A549 (cell line): ENCODE measurements around the gene ATP2C2.

Source experiments
- ESRRA ChIP-seq: fragments of 150-350 bp; IDR thresholded peaks from 2 replicates; pipeline ENCODE4 v1.6.1; 2014; ENCODE audit warnings: mild to moderate bottlenecking, low read length, borderline replicate concordance
- RCOR1 ChIP-seq: fragments of 150-350 bp; IDR thresholded peaks from 2 replicates; pipeline ENCODE4 v1.6.1; 2014; ENCODE audit warnings: antibody characterized with exemption, low read length, low read depth
- ZFP36 ChIP-seq: fragments of 450-650 bp; IDR thresholded peaks from 2 replicates; pipeline ENCODE4 v1.6.1; 2014; ENCODE audit warnings: borderline replicate concordance; ENCODE audit not compliant: partially characterized antibody
- TF ChIP-seq, protein P1 (sequence below): fragments of >200 bp; sonication (Bioruptor Twin); formaldehyde crosslinking; IDR thresholded peaks from 3 replicates; pipeline ENCODE4 v1.5.1; 2016
- TF ChIP-seq, protein P2 (sequence below): IDR thresholded peaks from 2 replicates; pipeline ENCODE4 v1.6.1; 2012

DNA sequence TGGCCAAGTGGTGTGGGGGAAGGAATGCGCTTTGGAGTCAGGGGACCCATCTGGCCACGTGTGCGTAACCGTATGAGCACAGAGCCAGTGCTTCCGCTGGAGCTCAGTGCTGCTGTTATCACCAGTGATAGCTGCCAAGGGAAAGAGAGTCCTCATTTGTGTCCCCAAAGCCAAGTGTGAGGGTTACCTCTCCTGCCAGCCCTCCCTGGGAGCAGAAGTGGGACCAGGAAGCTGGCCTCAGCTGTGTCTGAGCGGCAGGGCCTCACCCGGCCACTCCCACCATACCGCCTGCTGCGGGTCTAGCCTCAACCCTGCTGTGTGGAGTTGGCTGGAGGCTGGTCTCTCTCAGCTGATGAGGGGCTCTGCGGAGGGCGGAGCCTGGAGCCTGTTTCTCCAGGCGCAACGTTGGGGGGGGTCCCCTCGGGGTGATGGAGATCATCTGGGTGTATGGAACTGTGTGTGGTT, 91.6 kb downstream of the ATP2C2 start:
- TF ChIP-seq ESRRA (no peak), RCOR1 (no peak), ZFP36 (no peak)
- TF ChIP-seq, protein P1, sequence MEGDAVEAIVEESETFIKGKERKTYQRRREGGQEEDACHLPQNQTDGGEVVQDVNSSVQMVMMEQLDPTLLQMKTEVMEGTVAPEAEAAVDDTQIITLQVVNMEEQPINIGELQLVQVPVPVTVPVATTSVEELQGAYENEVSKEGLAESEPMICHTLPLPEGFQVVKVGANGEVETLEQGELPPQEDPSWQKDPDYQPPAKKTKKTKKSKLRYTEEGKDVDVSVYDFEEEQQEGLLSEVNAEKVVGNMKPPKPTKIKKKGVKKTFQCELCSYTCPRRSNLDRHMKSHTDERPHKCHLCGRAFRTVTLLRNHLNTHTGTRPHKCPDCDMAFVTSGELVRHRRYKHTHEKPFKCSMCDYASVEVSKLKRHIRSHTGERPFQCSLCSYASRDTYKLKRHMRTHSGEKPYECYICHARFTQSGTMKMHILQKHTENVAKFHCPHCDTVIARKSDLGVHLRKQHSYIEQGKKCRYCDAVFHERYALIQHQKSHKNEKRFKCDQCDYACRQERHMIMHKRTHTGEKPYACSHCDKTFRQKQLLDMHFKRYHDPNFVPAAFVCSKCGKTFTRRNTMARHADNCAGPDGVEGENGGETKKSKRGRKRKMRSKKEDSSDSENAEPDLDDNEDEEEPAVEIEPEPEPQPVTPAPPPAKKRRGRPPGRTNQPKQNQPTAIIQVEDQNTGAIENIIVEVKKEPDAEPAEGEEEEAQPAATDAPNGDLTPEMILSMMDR: no peak
- TF ChIP-seq, protein P2, sequence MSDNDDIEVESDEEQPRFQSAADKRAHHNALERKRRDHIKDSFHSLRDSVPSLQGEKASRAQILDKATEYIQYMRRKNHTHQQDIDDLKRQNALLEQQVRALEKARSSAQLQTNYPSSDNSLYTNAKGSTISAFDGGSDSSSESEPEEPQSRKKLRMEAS: no peak
